GM18507 (cell line): ENCODE results near the gene SPEM1.
"Not testable (repeated sequence)": the region's sequence is repeated elsewhere in the genome, so short reads cannot be mapped to it uniquely, and the experiment has no call there.

ENCODE experiments used
- DNase-seq: peaks from one replicate; pipeline ENCODE4 v3.0.0; 2011; ENCODE audit warnings: low read depth; ENCODE audit not compliant: insufficient read length; ENCODE audit errors: extremely low spot score
- FAIRE-seq: peaks from 2 replicates; lab custom pipeline; 2011; peaks lifted over from hg19 to GRCh38; lab: Jason Lieb, UNC

The SPEM1 gene

GRCh38 chr17:7465597-7466275 is 45.6 kb downstream of the SPEM1 start:
- FAIRE-seq, result no peak
- no peak for DNase-seq

- no peak for FAIRE-seq
- no peak for DNase-seq
These were observed 46.2 kb downstream of the SPEM1 start for GRCh38 chr17:7466318-7466638.

DNA sequence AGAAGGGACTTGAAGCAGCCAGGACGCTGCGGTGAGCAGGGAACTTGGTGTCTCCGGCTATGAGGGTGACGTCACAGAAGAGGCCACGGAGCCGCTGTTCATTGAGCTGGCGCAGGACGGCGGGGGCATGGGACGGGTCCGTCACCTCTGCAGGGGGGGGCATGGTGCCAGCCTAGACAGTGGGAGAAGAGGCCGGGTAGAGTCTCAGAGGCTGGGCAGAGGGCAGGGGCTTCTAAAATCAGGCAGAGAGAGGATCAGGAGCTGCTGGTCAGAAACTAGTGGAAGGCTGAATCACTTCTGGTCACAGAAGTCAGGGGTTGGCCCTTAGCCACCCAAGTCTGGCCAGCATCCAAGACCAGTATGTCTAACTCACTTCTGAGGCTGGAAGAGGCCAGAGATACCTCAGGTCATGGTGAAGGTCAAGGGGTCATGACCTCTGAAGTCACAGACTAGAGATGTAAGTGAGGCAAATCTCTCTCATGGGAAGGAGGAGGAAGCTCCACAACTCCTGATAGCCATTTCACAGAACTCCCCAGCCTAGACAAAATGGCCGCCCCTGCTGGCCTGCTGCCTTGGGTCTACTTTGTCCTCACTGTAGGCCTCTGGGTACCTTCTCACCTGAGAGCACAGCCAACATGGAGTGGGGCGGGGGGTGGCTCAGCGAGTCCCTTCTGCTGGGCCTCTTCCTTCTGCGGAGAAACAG is 46.7 kb downstream of the SPEM1 start:
- DNase-seq, result no peak

DNA sequence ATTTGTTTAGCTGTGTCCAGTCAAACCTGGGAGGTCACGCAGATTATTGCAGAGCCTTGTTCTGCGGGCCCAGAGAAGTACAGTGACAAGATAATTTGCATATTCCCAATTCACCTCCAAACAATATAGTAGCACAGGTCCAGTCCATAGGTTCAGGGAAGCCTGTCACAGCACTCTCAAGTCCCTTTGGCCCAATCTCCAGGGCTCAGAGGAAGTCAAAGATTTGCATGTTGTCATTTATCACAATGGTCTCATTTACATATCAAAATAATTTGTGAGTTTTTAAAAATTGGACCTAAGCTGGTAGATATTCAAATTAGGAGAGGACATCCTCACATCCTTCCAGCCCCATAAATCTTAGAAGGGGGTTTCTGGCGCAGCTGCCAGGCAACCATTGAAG is 47.4 kb downstream of the SPEM1 start:
- DNase-seq, result no peak
- no peak for FAIRE-seq

More for the DNA sequence above, 46.7 kb downstream of the SPEM1 start:
- no peak for FAIRE-seq

DNA sequence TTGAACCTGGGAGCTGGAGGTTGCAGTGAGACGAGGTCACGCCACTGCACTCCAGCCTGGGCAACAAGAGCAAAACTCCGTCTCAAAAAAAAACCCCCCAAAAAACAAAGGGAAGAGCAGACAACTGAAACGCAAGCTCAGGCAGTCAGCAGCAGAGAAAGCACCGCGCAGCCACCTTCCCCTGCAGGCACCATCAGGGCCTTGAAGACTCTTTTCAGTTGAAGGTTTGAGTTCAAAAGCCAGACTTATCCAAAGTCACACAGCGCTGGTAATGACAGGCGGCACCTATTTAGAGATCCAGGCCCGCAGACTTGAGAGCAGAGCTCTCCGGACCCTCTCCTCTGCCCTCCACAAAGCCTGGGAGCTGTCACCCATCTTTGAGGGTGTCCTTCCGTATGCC is 48.2 kb downstream of the SPEM1 start:
- no peak for DNase-seq
- no peak for FAIRE-seq

DNA sequence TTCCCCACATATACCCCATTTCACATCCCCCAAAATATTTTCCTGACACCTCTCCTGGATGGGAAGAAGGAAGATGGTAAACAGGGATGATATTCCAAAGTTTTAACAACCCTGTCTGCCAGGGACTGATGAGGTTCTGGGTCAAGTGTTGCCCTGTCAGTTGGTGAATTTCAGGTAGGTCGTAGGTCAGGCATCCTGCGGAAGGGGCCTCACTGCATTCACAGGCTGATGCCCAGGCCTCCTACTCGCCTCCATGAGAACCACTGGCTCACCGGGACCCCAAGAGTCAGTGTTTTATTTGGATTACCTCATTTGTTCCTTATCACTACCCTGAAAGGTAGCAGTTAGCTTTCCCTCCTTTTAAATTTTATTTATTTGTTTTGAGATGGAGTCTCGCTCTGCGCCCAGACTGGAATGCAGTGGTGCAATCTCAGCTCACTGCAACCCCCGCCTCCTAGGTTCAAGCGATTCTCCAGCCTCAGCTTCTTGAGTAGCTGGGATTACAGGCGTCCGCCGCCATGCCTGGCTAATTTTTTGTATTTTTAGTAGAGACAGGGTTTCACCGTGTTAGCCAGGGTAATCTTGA is 48.8 kb downstream of the SPEM1 start:
- DNase-seq, result no peak
- no peak for FAIRE-seq

- FAIRE-seq, DNase-seq: not testable (repeated sequence)
These were observed 49.7 kb downstream of the SPEM1 start for GRCh38 chr17:7469843-7470242.

DNA sequence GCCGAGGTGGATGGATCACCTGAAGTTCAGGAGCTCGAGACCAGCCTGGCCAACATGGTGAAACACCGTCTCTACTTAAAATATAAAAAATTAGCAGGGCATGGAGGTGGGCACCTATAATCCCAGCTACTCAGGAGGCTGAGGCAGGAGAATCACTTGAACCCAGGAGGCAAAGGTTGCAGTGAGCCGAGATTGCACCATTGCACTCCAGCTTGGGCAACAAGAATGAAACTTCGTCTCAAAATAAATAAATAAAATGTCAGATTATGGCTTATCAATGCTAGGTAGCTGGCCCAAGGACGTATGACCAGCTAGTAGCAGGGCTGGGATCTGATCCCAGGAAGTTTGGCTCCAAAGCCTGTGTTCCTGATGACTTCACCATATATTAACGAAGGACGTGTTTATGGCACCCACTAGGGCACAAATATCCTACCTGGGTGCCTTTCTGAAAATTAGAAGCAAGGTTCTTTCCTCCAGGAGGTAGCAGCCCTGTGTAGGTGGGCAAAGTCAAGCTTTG is 50.4 kb downstream of the SPEM1 start:
- FAIRE-seq, DNase-seq: not testable (repeated sequence)
